GM19239 (cell line): ENCODE data around the gene SLC39A11.

Experiments
- DNase-seq: peaks from one replicate; pipeline ENCODE4 v3.0.0; 2011; ENCODE audit warnings: low spot score; ENCODE audit not compliant: insufficient read length
- FAIRE-seq: peaks from 2 replicates; lab custom pipeline; 2011; peaks lifted over from hg19 to GRCh38; lab: Jason Lieb, UNC

SLC39A11 gene

GRCh38 chr17:72622661-72623433 lies 469.6 kb downstream of the SLC39A11 start:
- no peak for FAIRE-seq
- no peak for DNase-seq

- DNase-seq (no peak), FAIRE-seq (no peak)
Observed at GRCh38 chr17:72619976-72620650, 472.4 kb downstream of the SLC39A11 start.

DNA sequence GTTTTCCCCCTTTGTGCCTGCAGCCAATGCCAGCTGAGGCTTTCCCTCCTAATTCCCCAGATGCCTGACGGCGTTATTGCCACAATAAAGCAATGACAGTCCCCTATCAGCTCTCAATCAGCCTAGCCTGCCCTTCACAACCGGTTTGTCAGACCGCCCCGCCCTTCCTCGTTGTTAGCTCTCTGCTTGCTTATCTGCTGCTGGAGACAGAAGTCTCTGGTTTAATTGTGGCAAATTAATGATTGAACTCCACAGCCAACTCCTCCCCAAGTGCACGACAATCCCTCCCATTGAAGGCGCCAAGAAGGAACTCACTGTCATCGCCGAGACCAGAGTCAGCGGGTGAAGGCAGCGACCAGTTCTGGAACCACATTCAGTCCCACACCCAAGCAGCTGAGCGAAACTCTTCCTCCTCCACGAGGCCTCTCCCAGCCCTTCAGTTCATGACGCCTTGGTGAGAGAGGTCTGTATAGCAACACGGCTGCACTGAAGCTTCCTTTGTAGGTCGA lies 474.4 kb downstream of the SLC39A11 start:
- FAIRE-seq (peak; percentile 92), DNase-seq (peak; percentile 41)

DNA sequence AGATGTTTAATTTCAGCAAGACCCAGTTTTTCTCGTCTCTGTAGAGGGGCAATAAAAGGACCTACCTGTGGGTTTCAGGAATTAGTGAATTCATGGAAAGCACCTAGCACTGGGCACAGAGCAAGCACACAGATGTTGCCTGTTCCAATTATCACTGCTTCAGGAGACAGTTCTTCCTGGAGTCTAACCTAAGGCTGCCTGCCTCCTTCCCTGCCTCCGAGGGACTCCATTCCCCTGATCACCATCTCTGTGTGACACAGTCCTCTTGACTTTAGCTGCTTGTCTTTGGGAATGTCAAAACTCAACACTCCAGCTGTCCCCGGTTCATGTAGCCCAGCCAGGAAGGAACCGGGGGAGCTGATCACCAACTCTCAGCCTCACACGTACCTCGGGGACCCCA lies 474.9 kb downstream of the SLC39A11 start:
- no peak for FAIRE-seq
- DNase-seq, result no peak

DNA sequence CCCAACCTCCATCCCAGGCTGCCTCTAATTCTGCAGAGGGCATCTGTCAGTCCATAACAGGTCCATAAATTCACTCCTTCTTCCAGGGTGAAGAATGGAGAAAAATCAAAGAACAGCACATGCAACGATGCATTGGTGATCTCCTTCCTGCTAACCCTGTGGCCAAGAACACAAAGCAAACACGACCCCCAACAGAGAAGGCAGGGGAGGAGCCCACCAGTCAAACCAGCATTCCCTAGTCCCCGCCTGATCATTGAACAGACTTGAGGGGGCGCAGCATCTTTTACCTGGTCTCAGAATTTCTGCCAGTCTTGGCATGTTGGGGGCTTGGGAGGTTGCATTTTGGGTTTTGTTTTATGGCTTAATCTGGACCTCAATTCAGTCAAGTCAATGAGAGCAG lies 476.0 kb downstream of the SLC39A11 start:
- no peak for FAIRE-seq

DNA sequence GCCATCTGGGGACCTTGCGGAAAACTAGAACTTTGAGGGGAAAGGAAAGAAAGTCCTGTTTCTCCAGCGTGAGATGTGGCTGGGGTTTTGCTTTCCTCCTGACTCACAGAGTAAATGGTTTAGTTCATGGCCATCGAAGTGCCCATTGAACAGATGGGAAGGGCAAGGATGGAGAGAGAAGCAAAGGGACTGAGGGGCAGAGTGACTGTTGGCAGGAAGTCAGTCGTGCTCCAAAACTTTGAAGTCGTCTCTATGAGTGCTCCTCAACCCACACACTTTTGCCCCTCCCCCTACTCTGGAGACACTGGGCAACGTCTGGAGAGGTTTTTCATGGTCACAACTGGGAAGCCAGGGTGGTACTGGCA lies 476.9 kb downstream of the SLC39A11 start:
- FAIRE-seq (peak; percentile 49), DNase-seq (no peak)

More for the DNA sequence above, 476.0 kb downstream of the SLC39A11 start:
- no peak for DNase-seq

- peak; percentile 80 for FAIRE-seq
- DNase-seq, result no peak
Observed at GRCh38 chr17:72614871-72615626, 477.4 kb downstream of the SLC39A11 start.

DNA sequence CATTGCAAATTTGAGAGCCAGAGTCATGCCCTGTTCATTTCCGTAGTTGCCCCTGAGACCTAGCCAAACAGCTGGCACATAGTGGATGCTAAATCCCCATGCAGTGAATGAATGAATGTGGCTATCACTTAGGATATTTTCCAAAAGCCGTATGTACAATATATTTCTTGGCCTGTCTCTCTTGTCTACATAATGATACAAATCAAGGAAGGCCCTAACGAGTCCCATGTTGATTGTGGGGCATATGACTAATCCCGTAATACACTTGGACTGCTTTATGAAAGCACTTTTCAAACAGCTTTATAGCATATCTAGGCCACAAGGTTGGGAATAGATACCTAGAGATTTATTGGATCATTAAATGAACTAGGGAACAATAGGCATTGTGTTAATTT lies 478.0 kb downstream of the SLC39A11 start:
- DNase-seq, result no peak
- FAIRE-seq, result no peak

- FAIRE-seq, result peak; percentile 11
Observed at GRCh38 chr17:72613806-72614292, 478.6 kb downstream of the SLC39A11 start.

DNA sequence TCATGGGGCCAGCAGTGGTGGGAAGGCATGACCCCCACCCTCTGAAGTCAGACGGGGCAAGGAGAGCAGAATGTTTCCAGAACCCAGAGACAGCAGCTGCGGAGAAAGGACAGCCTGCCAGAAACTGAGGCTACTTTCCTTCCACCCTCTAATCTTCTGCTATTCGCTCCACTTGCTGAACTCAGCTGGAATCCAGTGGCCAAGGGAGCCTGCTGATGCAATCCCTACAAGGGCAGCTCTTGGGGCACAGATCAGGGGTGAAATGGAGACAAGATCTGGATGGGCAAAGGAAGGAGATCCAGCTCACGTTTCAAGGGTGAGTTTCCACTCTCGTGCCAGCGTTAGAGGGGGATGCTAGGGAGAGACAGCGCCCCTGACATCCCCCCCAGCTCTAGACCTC lies 479.1 kb downstream of the SLC39A11 start:
- FAIRE-seq (no peak), DNase-seq (no peak)

More at GRCh38 chr17:72613806-72614292, 478.6 kb downstream of the SLC39A11 start:
- no peak for DNase-seq

DNA sequence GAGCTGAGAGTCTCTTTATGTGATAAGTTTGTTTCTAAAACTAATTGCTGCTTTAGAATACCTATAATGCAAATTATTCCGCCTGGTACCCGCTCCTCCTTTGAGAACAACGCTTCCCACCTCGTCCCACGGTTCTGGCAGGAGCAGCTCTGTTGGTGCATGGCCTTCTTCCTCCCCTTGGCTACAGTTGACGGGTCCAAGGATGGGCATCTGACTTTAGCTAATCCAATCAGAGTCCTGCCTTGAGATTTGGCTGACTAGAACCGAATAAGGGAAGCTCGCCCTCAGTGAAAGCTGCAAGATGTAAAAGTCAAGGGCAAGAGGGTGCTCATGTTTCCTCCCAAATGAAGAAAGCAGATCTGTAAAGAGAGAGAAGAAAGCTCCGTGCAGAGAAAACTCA lies 481.3 kb downstream of the SLC39A11 start:
- FAIRE-seq (no peak), DNase-seq (no peak)

DNA sequence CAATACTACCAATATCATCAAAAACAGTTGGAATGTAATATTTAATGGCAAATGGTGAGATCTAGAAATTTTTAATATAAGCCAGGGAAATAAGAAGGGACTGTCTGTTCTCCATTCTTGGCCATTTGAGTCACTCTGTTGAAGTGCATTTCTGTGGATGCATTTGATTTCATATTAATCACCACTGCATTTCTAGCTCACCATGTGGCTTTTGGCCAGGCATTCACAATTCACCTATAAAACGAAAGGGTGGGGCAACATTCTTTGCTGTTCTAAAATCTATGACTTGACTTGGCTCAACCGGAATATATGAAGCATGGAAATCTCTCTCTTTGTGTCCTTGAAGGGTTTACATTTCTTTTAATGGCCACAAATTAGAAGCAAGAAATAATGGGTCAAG lies 483.0 kb downstream of the SLC39A11 start:
- DNase-seq (no peak), FAIRE-seq (no peak)

GRCh38 chr17:72608436-72608835 lies 484.1 kb downstream of the SLC39A11 start:
- FAIRE-seq, result no peak
- DNase-seq, result no peak

- DNase-seq (no peak), FAIRE-seq (peak; percentile 83)
Observed at GRCh38 chr17:72606656-72607055, 485.8 kb downstream of the SLC39A11 start.

- DNase-seq, result no peak
- FAIRE-seq, result no peak
Observed at GRCh38 chr17:72605543-72605942, 486.9 kb downstream of the SLC39A11 start.

- FAIRE-seq (no peak), DNase-seq (no peak)
Observed at GRCh38 chr17:72604518-72604917, 488.0 kb downstream of the SLC39A11 start.

- DNase-seq (no peak), FAIRE-seq (no peak)
Observed at GRCh38 chr17:72603420-72604242, 488.9 kb downstream of the SLC39A11 start.

DNA sequence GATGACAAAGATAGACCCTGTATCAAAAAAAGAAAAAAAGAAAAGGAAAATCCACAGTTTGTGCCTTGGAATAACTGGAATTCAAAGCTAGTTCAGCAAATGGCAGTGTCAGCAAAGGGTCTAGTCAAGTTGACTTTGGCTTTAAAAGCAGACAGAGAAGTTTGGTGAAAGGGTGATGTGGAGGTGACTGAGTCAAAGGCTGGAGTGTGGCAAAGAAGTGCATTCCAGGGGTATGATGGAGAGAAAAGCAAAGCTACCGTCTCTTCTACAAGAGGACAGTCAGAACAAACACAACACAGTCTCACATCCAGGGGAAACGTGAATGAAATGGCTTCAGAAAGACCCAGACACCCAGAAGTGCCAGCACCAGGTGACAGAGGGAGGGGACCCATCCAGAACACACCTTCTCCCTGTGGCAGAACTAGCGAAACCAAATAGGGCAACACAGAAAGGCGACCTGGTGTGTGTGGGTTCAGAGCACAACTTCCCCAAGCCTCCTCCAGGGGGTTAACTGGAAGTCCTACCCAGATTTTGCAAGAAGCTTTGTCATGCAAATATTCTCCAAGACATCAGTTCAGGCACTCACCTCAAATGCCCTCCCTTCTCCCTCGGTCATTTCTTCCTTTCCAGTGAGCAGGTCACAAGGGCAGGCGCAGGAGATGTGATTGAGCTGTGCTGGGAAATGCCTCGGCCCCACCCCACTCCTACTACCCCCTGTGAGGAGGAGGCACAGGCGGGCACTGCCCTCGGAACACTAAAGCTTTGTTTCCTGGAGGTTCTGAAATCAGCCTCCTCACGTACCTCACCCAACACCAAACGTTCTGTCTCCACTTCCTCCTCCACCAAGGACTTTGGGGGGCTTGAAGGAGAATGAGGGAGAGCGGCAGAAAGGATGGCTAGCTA lies 489.7 kb downstream of the SLC39A11 start:
- DNase-seq (no peak), FAIRE-seq (no peak)

DNA sequence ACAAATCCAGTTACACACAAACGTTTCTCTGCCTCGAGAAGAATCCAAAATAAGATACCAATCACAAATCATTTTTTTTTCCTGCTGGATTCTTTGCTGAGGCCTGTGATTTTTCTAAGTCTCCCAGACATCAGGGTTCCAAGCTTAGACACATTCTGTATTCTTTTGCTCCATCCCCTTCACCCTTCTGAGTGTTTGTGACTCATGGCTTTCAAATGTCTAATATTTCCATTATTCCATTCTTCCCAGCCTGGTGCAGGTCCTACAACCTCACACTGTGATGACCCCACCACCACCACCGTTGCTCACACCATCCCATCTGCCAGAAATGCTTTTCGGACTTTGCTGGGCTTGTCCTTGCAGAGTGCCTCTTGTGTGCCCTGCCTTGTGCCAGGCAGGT lies 491.6 kb downstream of the SLC39A11 start:
- FAIRE-seq, result no peak
- DNase-seq, result no peak
